AG10803 (cell line): Measurements from ENCODE around the gene MYH3.

Source experiments
- DNase-seq: peaks from one replicate; pipeline ENCODE4 v3.0.0; 2010; ENCODE audit warnings: low read depth
- H3K4me3 ChIP-seq: 2 replicates; pipeline ENCODE4 v1.5.1; 2011; ENCODE audit warnings: mild to moderate bottlenecking, low read length, control low read depth
- CTCF ChIP-seq: conservative IDR thresholded peaks from 2 replicates; pipeline ENCODE4 v1.5.1; 2011; ENCODE audit warnings: mild to moderate bottlenecking, low read length, control low read depth, inconsistent platforms

Gene MYH3

DNA sequence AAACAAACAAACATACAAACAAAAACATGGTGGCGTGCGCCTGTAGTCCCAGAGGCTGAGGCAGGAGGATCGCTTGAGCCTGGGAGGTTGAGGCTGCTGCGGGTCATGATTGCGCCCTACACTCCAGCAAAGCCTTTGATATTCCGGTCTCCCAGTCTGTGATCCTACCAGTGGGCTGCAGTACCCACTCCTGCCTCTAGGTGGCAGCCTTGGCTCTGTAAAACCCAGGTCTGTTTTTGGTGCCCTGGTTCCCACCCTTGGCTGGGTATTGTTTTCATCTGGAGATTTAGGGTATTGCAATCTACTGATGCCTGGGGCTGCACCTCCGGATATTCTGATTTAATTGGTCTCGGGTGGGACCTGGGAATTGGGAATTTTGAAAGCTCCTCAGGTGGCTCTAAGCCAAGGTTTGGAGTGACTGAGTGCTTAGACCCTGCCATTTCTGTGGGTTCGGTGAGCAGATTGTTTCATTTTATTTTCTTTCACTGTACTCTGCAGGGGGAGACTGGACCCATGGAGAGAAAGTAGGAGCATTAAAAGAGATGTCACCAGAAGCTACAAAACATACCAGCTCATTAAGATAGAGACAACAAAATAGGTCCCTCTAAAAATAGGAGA lies 40.5 kb downstream of the MYH3 start:
- H3K4me3 ChIP-seq: no peak overlapping the region
- DNase-seq: peak; percentile 74
- peak; percentile 99 for TF ChIP-seq CTCF

GRCh38 chr17:10614536-10615155 lies 42.5 kb downstream of the MYH3 start:
- TF ChIP-seq CTCF: peak; percentile 96
- peak; percentile 70 for DNase-seq
- H3K4me3 ChIP-seq: peak overlapping the region; percentile 50

DNA sequence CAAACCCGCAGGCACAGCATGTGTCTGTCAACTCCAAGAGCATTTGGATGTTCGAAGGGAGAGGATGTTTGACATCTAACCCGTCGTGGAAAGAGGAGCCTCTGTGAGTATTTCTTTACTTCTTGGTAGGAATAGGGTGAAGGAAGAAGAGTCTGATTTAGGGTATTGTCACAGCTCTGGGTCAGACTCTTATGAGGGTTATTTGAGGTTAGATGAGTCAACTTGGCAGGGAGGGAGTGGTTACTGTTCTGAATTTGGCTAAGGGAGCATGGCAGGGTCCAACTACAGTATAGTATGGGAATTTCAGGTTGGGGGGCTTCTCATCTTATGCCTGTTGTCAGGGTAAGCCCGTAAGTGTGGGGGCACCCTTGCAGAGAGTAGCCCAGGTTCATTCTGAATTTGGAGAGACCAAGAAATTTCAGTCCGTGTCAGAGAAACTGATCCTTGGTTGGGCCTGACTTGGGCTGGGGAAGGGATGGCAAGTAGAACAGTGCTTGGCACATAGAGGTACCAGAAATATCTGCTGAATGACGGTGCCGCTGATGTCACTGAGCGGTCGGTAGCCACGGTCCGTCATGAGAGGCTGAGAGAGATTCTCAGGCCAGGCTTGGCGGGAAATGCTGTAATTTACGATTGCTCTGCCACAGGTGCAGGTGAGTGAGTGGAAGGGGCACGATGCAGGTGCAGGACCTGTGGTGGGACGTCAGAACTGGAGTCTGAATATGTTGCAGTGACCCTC lies 43.2 kb downstream of the MYH3 start:
- no peak for TF ChIP-seq CTCF

DNA sequence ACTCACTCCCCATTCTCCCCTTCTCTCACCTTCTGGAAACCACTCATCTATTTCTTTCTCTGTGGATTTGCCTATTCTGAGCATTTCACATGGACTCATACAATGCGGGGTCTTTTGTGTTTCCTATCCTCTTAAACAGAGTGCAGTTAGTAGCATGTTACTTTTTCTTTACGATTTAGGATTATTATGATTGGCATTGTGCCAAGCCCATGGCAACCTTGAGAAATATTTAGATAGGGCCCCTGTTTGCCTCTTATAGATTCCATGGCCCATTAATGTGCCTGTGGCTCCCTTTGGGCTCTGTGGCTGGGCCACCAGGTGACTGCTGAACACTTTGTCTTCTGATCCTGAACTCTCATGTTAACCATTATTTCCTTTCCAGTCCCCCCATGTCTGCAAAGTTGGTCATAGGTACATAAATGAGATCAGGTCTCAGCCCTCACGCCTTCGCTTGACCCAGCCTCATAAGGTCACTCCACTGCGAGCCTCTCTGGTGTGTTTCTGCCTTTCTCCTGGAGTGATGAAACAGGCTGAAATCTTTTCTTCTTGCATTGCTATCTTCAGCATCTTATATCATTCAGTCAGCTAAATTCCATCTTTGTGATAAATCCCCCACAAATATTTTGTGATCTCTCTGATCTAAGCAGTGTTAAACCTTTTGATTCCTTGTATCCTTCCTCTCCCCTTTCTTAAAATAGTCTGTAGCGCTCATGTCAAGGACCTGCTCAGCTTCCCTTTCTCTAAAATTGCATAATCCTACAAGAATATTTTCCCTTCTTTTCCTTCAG lies 44.0 kb downstream of the MYH3 start:
- H3K4me3 ChIP-seq: peak overlapping the region; percentile 50
- no peak for TF ChIP-seq CTCF
- peak; percentile 93 for DNase-seq

More for the DNA sequence above, 43.2 kb downstream of the MYH3 start:
- peak; percentile 79 for DNase-seq
- peak overlapping the region; percentile 50 for H3K4me3 ChIP-seq

GRCh38 chr17:10610884-10611283 lies 46.2 kb downstream of the MYH3 start:
- H3K4me3 ChIP-seq: no peak overlapping the region
- no peak for DNase-seq
- no peak for TF ChIP-seq CTCF

DNA sequence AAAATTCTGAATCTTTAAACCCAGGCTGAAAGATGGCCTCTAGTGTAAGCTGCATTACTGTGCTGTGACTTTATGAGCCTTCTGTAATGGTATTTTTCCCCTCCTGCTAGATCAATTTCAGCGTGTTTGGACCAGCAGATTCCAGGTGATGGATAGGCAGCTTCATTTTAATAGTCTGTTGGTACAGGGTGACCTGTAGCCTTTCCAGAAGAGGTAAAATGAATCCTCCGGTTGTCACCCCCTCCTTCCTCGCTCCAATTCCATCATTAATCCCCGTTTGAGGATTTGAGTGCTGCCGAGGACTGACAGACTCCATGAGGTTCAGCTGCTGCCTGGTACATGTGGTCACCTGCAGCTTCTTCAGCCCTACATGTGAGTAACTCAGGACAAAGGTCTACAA lies 48.9 kb downstream of the MYH3 start:
- no peak overlapping the region for H3K4me3 ChIP-seq
- no peak for DNase-seq
- no peak for TF ChIP-seq CTCF
